Left lung (tissue), 10 donors: ENCODE results near the gene PSD4. TPM values are rescaled to one million over a fixed set of nuclear protein-coding genes. Genes with fewer than 3 reads are reported as not detected.

ENCODE experiments used
- ATAC-seq: fragments of 200-7000 bp; cut with Tn5 transposase; one replicate; pipeline ENCODE4 v1.9.1; 2020; ENCODE audit warnings: moderate library complexity
- DNase-seq, 4 donors: peaks; one replicate each; pipeline ENCODE4 v3.0.0-alpha.2; 2013 to 2020
- H3K27ac ChIP-seq, 2 donors: fragments of 200-600 bp; sonication (generic) in 1 of 2; one replicate each; pipeline versions ENCODE4 v1.5.0 to v1.8.0; 2020 to 2021
- H3K27me3 ChIP-seq, 2 donors: fragments of 200-600 bp; sonication (generic) in 1 of 2; one replicate each; pipeline versions ENCODE4 v1.5.0 to v1.8.0; 2020 to 2021
- H3K36me3 ChIP-seq, 2 donors: fragments of 200-600 bp; sonication (generic) in 1 of 2; one replicate each; pipeline versions ENCODE4 v1.5.0 to v1.8.0; 2020 to 2021
- H3K4me1 ChIP-seq, 2 donors: fragments of 200-600 bp; one replicate each; pipeline ENCODE4 v1.8.0; 2021
- H3K4me3 ChIP-seq, 2 donors: fragments of 200-600 bp; sonication (generic) in 1 of 2; one replicate each; pipeline versions ENCODE4 v1.5.0 to v1.8.0; 2020 to 2021; ENCODE audit warnings: mild to moderate bottlenecking in 1 of 2
- H3K9me3 ChIP-seq, 2 donors: fragments of 200-600 bp; sonication (generic) in 1 of 2; one replicate each; pipeline versions ENCODE4 v1.5.0 to v1.8.0; 2020 to 2021
- CTCF ChIP-seq, 2 donors: fragments of 200-600 bp; sonication (generic) in 1 of 2; IDR thresholded peaks; one replicate each; pipeline versions ENCODE4 v1.5.0 to v1.8.0; 2021; ENCODE audit warnings: antibody characterized with exemption in 2 of 2
- intact Hi-C, 2 donors: fragments of 100-400 bp; cut with DNase I; formaldehyde crosslinking; loops; one replicate each; pipeline versions ENCODE4 v1.11.2 to v1.14.2; 2022
- polyA plus RNA-seq, 6 donors: library from polyadenylated mRNA; unstranded; fragments of 120-200 nt; gene quantifications; one replicate each; pipeline ENCODE4 v1.2.1, GENCODE V29; 2013; ENCODE audit not compliant: insufficient read length in 6 of 6
- total RNA-seq, 2 donors: library from RNA; stranded (reverse); fragmentation: NEBNext Ultra II Directional; extraction: Animal tissue kit (Norgen Biotek cat#: 25700); gene quantifications; one replicate each; pipeline ENCODE4 v1.2.1, GENCODE V29; 2021
- donor health status: DM: no; HTN: yes; CAD: no.
- donor health status: DM: no; HTN: no; CAD: no.

Gene PSD4
- total and polyA plus RNA-seq, 8 donors, result 15.3 to 50.2 (median 20.7) TPM

- H3K27ac ChIP-seq, result no peak overlapping the region
- intact Hi-C loops, result no loop called here
- peaks cover 0 to 53% of the 10 kb centered on the region in 2 donors for H3K36me3 ChIP-seq
- TF ChIP-seq CTCF (IDR thresholded peaks at IDR 0.05), result no peak
- DNase-seq (peak in 1 of 4 donors; percentile 47), ATAC-seq (no peak)
- H3K4me1 ChIP-seq, result peaks cover 0 to 14% of the 10 kb centered on the region in 2 donors
- H3K4me3 ChIP-seq, result no peak overlapping the region
- H3K9me3 ChIP-seq, result no peaks in the 10 kb centered on the region
- no peaks in the 10 kb centered on the region for H3K27me3 ChIP-seq
Observed at GRCh38 chr2:113201496-113202304, 27.9 kb downstream of the PSD4 start.

- no peak overlapping the region for H3K27ac ChIP-seq
- ATAC-seq (no peak), DNase-seq (peak in 1 of 4 donors; percentile 30)
- no peak for TF ChIP-seq CTCF (IDR thresholded peaks at IDR 0.05)
- H3K4me3 ChIP-seq, result no peak overlapping the region
- H3K4me1 ChIP-seq, result peaks cover 0 to 14% of the 10 kb centered on the region in 2 donors
- H3K36me3 ChIP-seq, result peaks cover 0 to 44% of the 10 kb centered on the region in 2 donors
- no peaks in the 10 kb centered on the region for H3K9me3 ChIP-seq
- intact Hi-C loops, result no loop called here
- no peaks in the 10 kb centered on the region for H3K27me3 ChIP-seq
Observed at GRCh38 chr2:113202305-113203216, 28.8 kb downstream of the PSD4 start.

GRCh38 chr2:113203217-113203530, 29.4 kb downstream of the PSD4 start:
- peaks cover 0 to 13% of the 10 kb centered on the region in 2 donors for H3K4me1 ChIP-seq
- H3K36me3 ChIP-seq, result peaks cover 0 to 38% of the 10 kb centered on the region in 2 donors
- H3K9me3 ChIP-seq, result no peaks in the 10 kb centered on the region
- DNase-seq, result no peak
- no peak overlapping the region for H3K27ac ChIP-seq
- TF ChIP-seq CTCF (IDR thresholded peaks at IDR 0.05), result no peak
- H3K4me3 ChIP-seq, result no peak overlapping the region
- ATAC-seq, result no peak
- H3K27me3 ChIP-seq, result no peaks in the 10 kb centered on the region
- intact Hi-C loops, result no loop called here

GRCh38 chr2:113203901-113204519, 30.2 kb downstream of the PSD4 start:
- DNase-seq, result peak in 3 of 4 donors; percentile 54 to 70 (median 65)
- no peak overlapping the region for H3K27ac ChIP-seq
- H3K4me1 ChIP-seq, result peaks cover 0 to 7% of the 10 kb centered on the region in 2 donors
- peak; percentile 82 to 88 for TF ChIP-seq CTCF (IDR thresholded peaks at IDR 0.05)
- H3K27me3 ChIP-seq, result no peaks in the 10 kb centered on the region
- intact Hi-C loops, result no loop called here
- no peaks in the 10 kb centered on the region for H3K9me3 ChIP-seq
- H3K4me3 ChIP-seq, result no peak overlapping the region
- peak; percentile 81 for ATAC-seq
- H3K36me3 ChIP-seq, result peaks cover 0 to 36% of the 10 kb centered on the region in 2 donors
